ENCODE results near the gene VPS13D.

- no peak for TF ChIP-seq YY1 (IDR thresholded peaks at IDR 0.05; ENCODE audit: insufficient read depth, insufficient read length)
- no peak for TF ChIP-seq SUZ12 (IDR thresholded peaks at IDR 0.05; ENCODE audit: extremely low read depth, insufficient read depth, insufficient read length)
- TF ChIP-seq ZNF274 (IDR thresholded peaks at IDR 0.05; ENCODE audit: low read depth, low read length): no peak
Observed at GRCh38 chr1:12478612-12478985, 248.8 kb downstream of the VPS13D start.

Data from NT2/D1 (cell line).